H1 (cell line): ENCODE measurements around the gene TRIM67. TPM values are rescaled to one million over a fixed set of nuclear protein-coding genes. Genes with fewer than 3 reads are reported as not detected.

Source experiments
- ATF3 ChIP-seq: IDR thresholded peaks from 2 replicates; pipeline ENCODE4 v1.6.1; 2011; ENCODE audit warnings: low read depth, mild to moderate bottlenecking, low read length; ENCODE audit not compliant: insufficient read depth
- CHD7 ChIP-seq: fragments of 300-600 bp; sonication (generic); IDR thresholded peaks from 2 replicates; pipeline ENCODE4 v1.7.1; 2012; ENCODE audit warnings: low read length, moderate library complexity, mild to moderate bottlenecking, inconsistent platforms; ENCODE audit not compliant: insufficient replicate concordance
- CREB1 ChIP-seq: IDR thresholded peaks from 2 replicates; pipeline ENCODE4 v1.6.1; 2012; ENCODE audit warnings: inconsistent platforms
- CTCF ChIP-seq, 3 experiments: IDR thresholded peaks; 1 replicate in 2 of 3; 2 replicates in 1 of 3; pipeline versions ENCODE4 v1.5.1 to v1.6.1; 2011; ENCODE audit warnings: low read length in 3 of 3, mild to moderate bottlenecking in 3 of 3, inconsistent platforms in 2 of 3, low read depth in 1 of 3, moderate library complexity in 1 of 3; ENCODE audit not compliant: insufficient read depth in 1 of 3; ENCODE audit errors: control extremely low read depth in 1 of 3
- ZNF274 ChIP-seq: IDR thresholded peaks from 2 replicates; pipeline ENCODE4 v1.7.0; 2012; ENCODE audit warnings: low read length, borderline replicate concordance; ENCODE audit errors: extremely low read depth
- polyA plus RNA-seq, 7 experiments: library from polyadenylated mRNA; depleted of rRNA in 3 of 7; stranded (reverse) in 5 of 7; unstranded in 2 of 7; fragments of >200 nt in 5 of 7; fragments of 200-250 nt in 2 of 7; gene quantifications; 1 replicate in 5 of 7; 2 replicates in 1 of 7; 4 replicates in 1 of 7; pipeline versions ENCODE4 v1.2.1 to v1.2.3, GENCODE V29; 2011 to 2013; ENCODE audit warnings: missing spikeins in 2 of 7, mixed read lengths in 2 of 7
- total RNA-seq: library from RNA; stranded (reverse); fragmentation: NEBNext Ultra II Directional; extraction: Animal tissue kit (Norgen Biotek cat#: 25700); gene quantifications from 2 replicates; pipeline ENCODE4 v1.2.1, GENCODE V29; 2021

TRIM67 gene
- total and polyA plus RNA-seq, 2 of the 8 experiments (the other 6 are each of a cell fraction or from before 2014, with no cell fraction given): under 0.01 TPM; not detected in 1

- TF ChIP-seq ATF3: no peak
- no peak for TF ChIP-seq CREB1
- TF ChIP-seq CTCF (IDR thresholded peaks at IDR 0.05; ENCODE audit: control extremely low read depth in 1 of 3, insufficient read depth in 1 of 3, low read depth in 1 of 3, low read length in 3 of 3): no peak
- TF ChIP-seq ZNF274: no peak
- no peak for TF ChIP-seq CHD7
Measured at GRCh38 chr1:231203259-231204057, 41.6 kb downstream of the TRIM67 start (continued).
